DMS53 treated with DMSO at 0.1 percent for 48 hours (cell line): ENCODE measurements around the gene JTB.
A peak's percentile ranks its signal among the peaks of the same experiment; 100 is the strongest.
"Not testable (repeated sequence)": the region's sequence is repeated elsewhere in the genome, so short reads cannot be mapped to it uniquely, and the experiment has no call there.

ENCODE experiments used
- DNase-seq: peaks from one replicate; lab custom pipeline; 2025; ENCODE audit not compliant: unreplicated experiment; lab: John Stamatoyannopoulos, UW

The JTB gene

DNA sequence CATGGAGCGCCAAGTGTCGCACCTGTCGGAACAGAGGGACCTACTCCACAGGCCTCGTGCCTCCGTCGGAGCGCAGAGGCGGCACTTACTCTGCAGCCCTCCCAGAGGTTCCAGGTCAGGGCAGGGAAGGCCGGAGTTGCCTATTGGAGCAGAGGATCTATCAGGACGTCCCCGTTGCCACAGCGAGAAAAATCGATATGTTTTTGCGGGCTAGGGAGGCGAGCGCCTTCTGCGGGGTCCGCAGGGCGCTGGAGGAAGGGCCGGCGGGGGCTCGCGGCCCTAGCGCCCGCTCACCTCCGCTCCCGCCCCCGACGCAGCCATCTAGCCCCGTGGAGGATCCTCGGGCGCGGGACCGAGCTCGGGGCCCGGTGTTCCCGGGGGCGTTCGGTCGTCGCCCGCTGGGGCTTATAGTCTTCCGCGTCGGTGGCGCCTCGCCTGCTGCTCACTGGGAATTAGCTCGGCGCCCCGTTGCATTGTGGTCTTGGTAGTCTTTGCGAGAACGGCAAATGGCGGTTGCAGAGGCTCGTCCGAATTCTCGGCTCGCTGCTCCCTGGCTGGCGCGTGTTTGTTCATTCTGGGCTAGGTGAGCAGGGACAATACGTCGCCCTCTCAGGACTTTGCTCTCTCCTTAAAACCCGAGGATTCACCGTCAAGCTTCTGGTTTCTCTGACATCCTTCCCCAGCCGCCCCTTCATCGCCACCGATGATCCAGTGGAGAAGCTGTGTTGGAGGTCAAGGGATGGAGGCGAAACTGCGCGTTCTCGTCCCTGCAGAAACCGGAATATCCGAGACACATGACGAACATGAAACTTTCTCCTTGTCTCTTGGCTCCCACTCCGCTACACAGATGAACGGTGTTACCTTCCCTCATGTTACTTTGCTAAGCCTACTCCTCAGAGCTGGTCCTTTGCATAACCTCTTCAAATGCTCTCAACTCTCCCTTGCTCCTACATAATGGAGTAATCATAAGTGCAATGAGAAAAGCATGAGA is at the start of gene JTB:
TSS of gene JTB (minus strand) at position 425 of the 991 bp plus-strand sequence. CDS start at position 3, 422 bp downstream.
- peak; percentile 57 for DNase-seq

GRCh38 chr1:154019940-154020339 is 42.5 kb upstream of the JTB start:
- DNase-seq, result no peak

- no peak for DNase-seq
Measured at GRCh38 chr1:154019269-154019668, 41.8 kb upstream of the JTB start.

DNA sequence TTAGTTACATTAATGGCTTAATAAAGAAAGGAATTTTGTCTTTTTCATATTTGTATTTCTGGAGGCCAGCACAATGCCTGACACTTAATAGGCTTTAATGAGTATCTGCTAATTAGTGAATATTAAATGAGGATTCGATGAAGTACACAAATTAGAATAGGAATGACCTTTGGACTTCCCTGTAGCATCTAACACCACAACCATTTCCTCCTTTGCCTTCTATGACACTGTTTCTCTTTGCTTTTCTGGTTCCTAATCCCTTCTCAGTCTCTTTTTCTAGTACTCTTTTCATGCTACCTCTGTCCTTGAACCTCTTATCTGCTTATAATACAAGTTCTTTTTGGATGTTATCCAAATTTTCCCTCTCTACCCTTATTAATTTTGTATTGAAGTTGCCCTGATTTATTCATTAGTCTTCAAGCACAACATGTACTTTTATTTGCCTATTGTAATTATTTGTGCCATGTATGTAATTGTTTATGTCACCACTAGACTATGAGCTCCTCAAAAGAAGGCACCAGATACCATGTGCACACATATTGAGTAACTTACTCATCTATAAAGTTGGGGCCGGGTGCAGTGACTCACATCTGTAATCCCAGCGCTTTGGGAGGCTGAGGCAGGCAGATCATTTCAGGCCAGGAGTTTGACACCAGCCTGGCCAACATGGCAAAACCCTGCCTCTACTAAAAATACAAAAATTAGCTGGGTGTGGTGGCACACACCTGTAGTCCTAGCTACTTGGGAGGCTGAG is 36.9 kb upstream of the JTB start:
- DNase-seq, result peak; percentile 28

GRCh38 chr1:154012543-154012942 is 35.1 kb upstream of the JTB start:
- not testable (repeated sequence) for DNase-seq

GRCh38 chr1:154012129-154012528 is 34.7 kb upstream of the JTB start:
- DNase-seq, result no peak

GRCh38 chr1:154006136-154006535 is 28.7 kb upstream of the JTB start:
- DNase-seq, result no peak

- no peak for DNase-seq
Measured at GRCh38 chr1:154000420-154000819, 22.9 kb upstream of the JTB start.

DNA sequence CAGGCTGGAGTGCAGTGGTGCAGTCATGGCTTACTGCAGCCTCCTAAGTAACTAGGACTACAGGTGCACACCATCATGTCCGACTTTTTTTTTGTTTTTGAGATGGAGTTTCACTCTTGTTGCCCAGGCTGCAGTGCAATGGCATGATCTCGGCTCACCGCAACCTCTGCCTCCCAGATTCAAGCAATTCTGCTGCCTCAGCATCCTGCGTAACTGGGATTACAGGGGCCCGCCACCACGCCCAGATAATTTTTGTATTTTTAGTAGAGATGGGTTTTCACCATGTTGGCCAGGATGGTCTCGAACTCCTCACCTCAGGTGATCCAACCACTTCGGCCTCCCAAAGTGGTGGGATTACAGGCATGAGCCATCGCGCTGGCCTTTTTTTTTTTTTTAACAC is 19.4 kb upstream of the JTB start:
- not testable (repeated sequence) for DNase-seq

DNA sequence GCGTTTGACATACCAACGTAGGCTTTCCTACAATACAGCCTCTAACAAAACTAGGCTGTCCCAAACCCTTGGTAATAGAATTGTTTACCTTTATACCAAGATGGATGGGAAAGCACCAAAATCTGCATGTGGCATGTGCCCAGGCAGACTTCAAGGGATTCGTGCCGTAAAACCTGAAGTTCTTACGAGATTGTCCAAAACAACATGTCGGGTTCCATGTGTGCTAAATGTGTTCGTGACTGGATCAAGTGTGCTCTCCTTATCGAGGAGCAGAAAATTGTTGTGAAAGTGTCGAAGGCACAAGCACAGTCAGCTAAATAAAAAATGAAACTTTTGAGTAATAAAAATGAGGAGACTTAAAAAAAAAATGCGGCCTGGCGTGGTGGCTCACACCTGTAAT is 18.2 kb upstream of the JTB start:
- no peak for DNase-seq

DNA sequence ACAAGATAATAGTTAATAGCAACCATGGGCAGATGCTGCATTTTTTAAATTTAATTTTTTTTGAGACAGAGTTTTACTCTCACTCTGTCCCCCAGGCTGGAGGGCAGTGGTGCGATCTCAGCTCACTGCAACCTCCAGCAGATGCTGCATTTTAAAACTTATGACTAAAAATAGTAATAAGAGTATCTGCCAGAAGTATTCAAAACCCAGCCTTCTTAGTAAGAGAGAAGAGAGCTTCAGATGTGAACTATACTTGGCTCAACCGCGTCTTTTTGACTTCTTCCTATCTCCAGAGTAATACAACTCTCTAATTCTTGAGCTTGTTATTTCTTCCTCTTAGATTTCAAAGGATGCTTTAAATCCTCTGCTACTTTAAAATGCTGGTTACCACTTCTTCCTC is 17.7 kb upstream of the JTB start:
- no peak for DNase-seq

DNA sequence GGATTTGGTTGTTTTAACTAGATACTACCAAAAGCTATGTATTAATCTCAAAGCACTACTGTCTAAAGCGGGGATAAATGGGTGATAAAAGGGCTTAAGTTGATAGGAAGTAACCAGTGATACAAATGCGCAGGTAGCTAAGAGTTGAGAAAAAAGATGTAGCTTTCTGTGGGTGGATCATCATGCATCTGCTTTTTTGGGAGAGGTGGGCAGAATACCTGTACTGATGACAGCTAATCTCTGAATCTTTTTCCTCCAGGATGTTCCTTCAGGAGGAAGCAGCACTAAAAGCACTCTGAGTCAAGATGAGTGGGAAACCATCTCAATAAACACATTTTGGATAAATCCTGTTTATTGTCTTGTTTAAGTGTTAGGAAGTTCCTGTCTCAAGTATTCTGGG is 14.3 kb upstream of the JTB start:
- no peak for DNase-seq

DNA sequence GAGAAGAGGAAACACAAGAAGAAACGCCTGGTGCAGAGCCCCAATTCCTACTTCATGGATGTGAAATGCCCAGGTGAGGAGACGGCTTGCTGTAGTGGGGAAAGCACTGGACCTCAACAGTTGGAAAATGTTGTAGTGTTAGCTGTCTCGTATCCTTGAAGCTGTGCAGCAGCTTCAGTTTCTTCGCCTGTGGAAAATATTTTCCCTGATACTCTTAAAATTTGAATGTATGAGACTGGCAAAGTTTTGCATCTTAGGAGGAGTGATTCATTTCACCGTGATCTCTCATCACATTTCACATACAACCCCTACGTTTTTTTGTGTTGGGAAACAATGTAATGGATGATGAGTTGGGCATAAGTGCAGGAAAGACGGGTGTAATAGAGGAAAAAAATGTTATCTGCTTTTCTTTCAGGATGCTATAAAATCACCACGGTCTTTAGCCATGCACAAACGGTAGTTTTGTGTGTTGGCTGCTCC is 13.7 kb upstream of the JTB start:
- DNase-seq, result no peak

GRCh38 chr1:153990468-153991150 is 13.1 kb upstream of the JTB start, which contains the start of gene RPS27:
TSS of gene RPS27 (plus strand) at chr1:153990762. CDS start at chr1:153990797, 35 bp downstream.
- DNase-seq, result peak; percentile 97

- DNase-seq, result no peak
Measured at GRCh38 chr1:153987621-153988020, 10.1 kb upstream of the JTB start.

GRCh38 chr1:153985941-153986761 is 8.7 kb upstream of the JTB start, which contains the start of gene RAB13:
TSS of gene RAB13 (minus strand) at chr1:153986339. CDS start at chr1:153986236, 103 bp downstream.
- peak; percentile 82 for DNase-seq

- DNase-seq, result no peak
Measured at GRCh38 chr1:153985341-153985912, 8.0 kb upstream of the JTB start.

GRCh38 chr1:153984123-153984894 is 6.8 kb upstream of the JTB start:
- DNase-seq, result no peak

DNA sequence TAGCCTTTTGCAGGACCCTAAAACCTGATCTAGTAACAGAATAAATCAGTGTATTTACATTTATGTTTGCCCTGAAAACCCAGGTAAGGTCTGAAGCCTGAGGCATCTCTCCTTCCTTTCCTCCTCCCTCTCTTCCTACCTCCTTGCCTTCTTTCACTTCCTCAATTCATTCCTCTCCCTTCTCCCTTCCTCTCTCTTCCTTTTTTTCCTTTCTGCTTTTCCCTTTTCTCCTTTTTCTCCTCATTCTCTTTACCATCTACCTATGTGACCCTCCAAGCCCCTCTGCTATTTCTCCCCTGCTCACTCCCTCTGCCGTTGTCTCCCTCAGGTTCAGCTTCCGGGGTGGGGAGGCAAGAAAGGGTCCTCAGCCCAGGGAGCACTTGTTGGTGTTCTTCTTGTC is 4.3 kb upstream of the JTB start:
- not testable (repeated sequence) for DNase-seq
